ENCODE results near the gene OR10C1.

Gene OR10C1

GRCh38 chr6:29478740-29479139, 39.6 kb downstream of the OR10C1 start:
- no peak for DNase-seq

- no peak for DNase-seq
These were observed 40.5 kb downstream of the OR10C1 start for GRCh38 chr6:29479560-29479959.

- DNase-seq, result no peak
These were observed 44.1 kb downstream of the OR10C1 start for GRCh38 chr6:29483186-29483585.

GRCh38 chr6:29483735-29484134, 44.6 kb downstream of the OR10C1 start:
- DNase-seq, result no peak

GRCh38 chr6:29486577-29486976, 47.5 kb downstream of the OR10C1 start:
- no peak for DNase-seq

- no peak for DNase-seq
These were observed 48.0 kb downstream of the OR10C1 start for GRCh38 chr6:29487131-29487530.

GRCh38 chr6:29487660-29488059, 48.6 kb downstream of the OR10C1 start, which contains the start of gene MAS1L:
Gene MAS1L, minus strand, starts transcription at chr6:29487956. Its CDS starts 54 bp downstream, at chr6:29487902.
- DNase-seq, result no peak

- DNase-seq, result no peak
These were observed 49.8 kb downstream of the OR10C1 start for GRCh38 chr6:29488874-29489273.

- no peak for DNase-seq
These were observed 50.2 kb downstream of the OR10C1 start for GRCh38 chr6:29489286-29489685.

GRCh38 chr6:29490055-29490454, 50.9 kb downstream of the OR10C1 start:
- DNase-seq, result no peak

GRCh38 chr6:29490552-29490951, 51.4 kb downstream of the OR10C1 start:
- no peak for DNase-seq
